Esophagus muscularis mucosa (tissue), 4 donors: ENCODE measurements around the gene CNOT8. TPM values are rescaled to one million over a fixed set of nuclear protein-coding genes. Genes with fewer than 3 reads are reported as not detected.

Experiments
- DNase-seq: peaks from one replicate; pipeline ENCODE4 v3.0.0-alpha.2; 2017; ENCODE audit errors: extremely low spot score
- H3K27ac ChIP-seq, 4 donors: fragments of 200-600 bp; sonication (generic); replicated peaks in 1 of 4; 1 replicate in 3 of 4; 2 replicates in 1 of 4; pipeline ENCODE4 v1.5.1; 2016 to 2019; ENCODE audit warnings: mild to moderate bottlenecking in 1 of 4
- H3K27me3 ChIP-seq, 4 donors: fragments of 200-600 bp; sonication (generic); one replicate each; pipeline versions ENCODE4 v1.5.1 to v1.6.0; 2016 to 2019
- H3K36me3 ChIP-seq, 4 donors: fragments of 200-600 bp; sonication (generic); one replicate each; pipeline ENCODE4 v1.5.1; 2016 to 2019
- H3K4me1 ChIP-seq, 4 donors: fragments of 200-600 bp; sonication (generic); one replicate each; pipeline ENCODE4 v1.5.1; 2016 to 2019
- H3K4me3 ChIP-seq, 4 donors: fragments of 200-600 bp; sonication (generic); 1 replicate in 2 of 4; 2 replicates in 2 of 4; pipeline ENCODE4 v1.5.1; 2016 to 2019; ENCODE audit warnings: mild to moderate bottlenecking in 4 of 4, moderate library complexity in 1 of 4
- H3K9me3 ChIP-seq, 4 donors: fragments of 200-600 bp; sonication (generic); 1 replicate in 3 of 4; 2 replicates in 1 of 4; pipeline ENCODE4 v1.5.1; 2016 to 2019
- EP300 ChIP-seq: sonication (generic); formaldehyde crosslinking; IDR thresholded peaks from one replicate; pipeline ENCODE4 v1.6.1; 2017; ENCODE audit warnings: antibody characterized with exemption
- POLR2A ChIP-seq: fragments of 450-650 bp; IDR thresholded peaks from one replicate; pipeline ENCODE4 v1.6.1; 2017; ENCODE audit warnings: antibody characterized with exemption, moderate library complexity, mild to moderate bottlenecking, low read depth
- POLR2AphosphoS5 ChIP-seq, 2 donors: sonication (generic); formaldehyde crosslinking; IDR thresholded peaks; one replicate each; pipeline ENCODE4 v1.6.1; 2017; ENCODE audit warnings: antibody characterized with exemption in 2 of 2
- WGBS: methylation state at CpG from one replicate; pipeline ENCODE4 v1.1.5; 2018; 5-methylcytosine and 5-hydroxymethylcytosine counted together
- intact Hi-C: fragments of 100-400 bp; cut with DNase I; formaldehyde crosslinking; loops from one replicate; pipeline ENCODE4 v1.15.1; 2023
- total RNA-seq, 4 donors: library from RNA; depleted of rRNA; stranded (reverse); fragments of >200 nt; gene quantifications; one replicate each; pipeline versions ENCODE4 v1.1.0 to v1.2.1, GENCODE V29; 2016
- TF ChIP-seq, protein P1 (sequence below), 3 experiments: fragments of 200-600 bp in 2 of 3; fragments of 450-650 bp in 1 of 3; sonication (generic) in 2 of 3; IDR thresholded peaks; one replicate each; pipeline ENCODE4 v1.5.1; 2017 to 2019; ENCODE audit warnings: antibody characterized with exemption in 3 of 3, mild to moderate bottlenecking in 2 of 3, moderate library complexity in 1 of 3

CNOT8 gene
- total RNA-seq, 4 donors from 2014 or later, result 41.1 to 72.6 (median 62.2) TPM

GRCh38 chr5:154823605-154824004 lies 34.8 kb upstream of the CNOT8 start:
- 91% methylated on average over 4 of the region's 4 CpGs for WGBS
- H3K4me1 ChIP-seq, result peaks cover 0 to 8% (median 3%) of the 10 kb centered on the region in 4 donors
- TF ChIP-seq, protein P1, sequence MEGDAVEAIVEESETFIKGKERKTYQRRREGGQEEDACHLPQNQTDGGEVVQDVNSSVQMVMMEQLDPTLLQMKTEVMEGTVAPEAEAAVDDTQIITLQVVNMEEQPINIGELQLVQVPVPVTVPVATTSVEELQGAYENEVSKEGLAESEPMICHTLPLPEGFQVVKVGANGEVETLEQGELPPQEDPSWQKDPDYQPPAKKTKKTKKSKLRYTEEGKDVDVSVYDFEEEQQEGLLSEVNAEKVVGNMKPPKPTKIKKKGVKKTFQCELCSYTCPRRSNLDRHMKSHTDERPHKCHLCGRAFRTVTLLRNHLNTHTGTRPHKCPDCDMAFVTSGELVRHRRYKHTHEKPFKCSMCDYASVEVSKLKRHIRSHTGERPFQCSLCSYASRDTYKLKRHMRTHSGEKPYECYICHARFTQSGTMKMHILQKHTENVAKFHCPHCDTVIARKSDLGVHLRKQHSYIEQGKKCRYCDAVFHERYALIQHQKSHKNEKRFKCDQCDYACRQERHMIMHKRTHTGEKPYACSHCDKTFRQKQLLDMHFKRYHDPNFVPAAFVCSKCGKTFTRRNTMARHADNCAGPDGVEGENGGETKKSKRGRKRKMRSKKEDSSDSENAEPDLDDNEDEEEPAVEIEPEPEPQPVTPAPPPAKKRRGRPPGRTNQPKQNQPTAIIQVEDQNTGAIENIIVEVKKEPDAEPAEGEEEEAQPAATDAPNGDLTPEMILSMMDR (IDR thresholded peaks at IDR 0.05), result no peak
- TF ChIP-seq POLR2AphosphoS5 (IDR thresholded peaks at IDR 0.05), result no peak
- no peak for TF ChIP-seq EP300
- H3K27me3 ChIP-seq, result no peaks in the 10 kb centered on the region
- no peak for DNase-seq
- no peaks in the 10 kb centered on the region for H3K9me3 ChIP-seq
- peaks cover 5 to 94% (median 73%) of the 10 kb centered on the region in 4 donors for H3K36me3 ChIP-seq
- no peak overlapping the region for H3K4me3 ChIP-seq
- intact Hi-C loops, result no loop called here
- H3K27ac ChIP-seq, result no peak overlapping the region

- Histone ChIP-seq H3K9me3 (no peaks in the 10 kb centered on the region), H3K4me3 (no peak overlapping the region), H3K4me1 (peaks cover 0 to 4% (median 0%) of the 10 kb centered on the region in 4 donors), H3K27me3 (no peaks in the 10 kb centered on the region), H3K36me3 (peaks cover 5 to 94% (median 73%) of the 10 kb centered on the region in 4 donors), H3K27ac (no peak overlapping the region)
- DNase-seq, result no peak
- intact Hi-C loops, result no loop called here
- TF ChIP-seq, protein P1 (IDR thresholded peaks at IDR 0.05), result no peak
- no peak for TF ChIP-seq EP300
- no peak for TF ChIP-seq POLR2A
- TF ChIP-seq POLR2AphosphoS5 (IDR thresholded peaks at IDR 0.05), result no peak
- no CpG with 5 or more reads among the region's 2 CpGs for WGBS
Measured at GRCh38 chr5:154824070-154824469, 34.4 kb upstream of the CNOT8 start.

- 92% methylated on average over 2 of the region's 2 CpGs for WGBS
- Histone ChIP-seq H3K27ac (no peak overlapping the region), H3K36me3 (peaks cover 8 to 83% (median 49%) of the 10 kb centered on the region in 4 donors), H3K9me3 (no peaks in the 10 kb centered on the region), H3K27me3 (no peaks in the 10 kb centered on the region), H3K4me1 (peaks cover 0 to 1% (median 0%) of the 10 kb centered on the region in 4 donors), H3K4me3 (no peak overlapping the region)
- intact Hi-C loops, result no loop called here
- DNase-seq, result no peak
- TF ChIP-seq POLR2A (no peak), EP300 (no peak), POLR2AphosphoS5 (IDR thresholded peaks at IDR 0.05) (no peak)
- TF ChIP-seq, protein P1 (IDR thresholded peaks at IDR 0.05), result no peak
Measured at GRCh38 chr5:154829181-154829588, 29.2 kb upstream of the CNOT8 start.

DNA sequence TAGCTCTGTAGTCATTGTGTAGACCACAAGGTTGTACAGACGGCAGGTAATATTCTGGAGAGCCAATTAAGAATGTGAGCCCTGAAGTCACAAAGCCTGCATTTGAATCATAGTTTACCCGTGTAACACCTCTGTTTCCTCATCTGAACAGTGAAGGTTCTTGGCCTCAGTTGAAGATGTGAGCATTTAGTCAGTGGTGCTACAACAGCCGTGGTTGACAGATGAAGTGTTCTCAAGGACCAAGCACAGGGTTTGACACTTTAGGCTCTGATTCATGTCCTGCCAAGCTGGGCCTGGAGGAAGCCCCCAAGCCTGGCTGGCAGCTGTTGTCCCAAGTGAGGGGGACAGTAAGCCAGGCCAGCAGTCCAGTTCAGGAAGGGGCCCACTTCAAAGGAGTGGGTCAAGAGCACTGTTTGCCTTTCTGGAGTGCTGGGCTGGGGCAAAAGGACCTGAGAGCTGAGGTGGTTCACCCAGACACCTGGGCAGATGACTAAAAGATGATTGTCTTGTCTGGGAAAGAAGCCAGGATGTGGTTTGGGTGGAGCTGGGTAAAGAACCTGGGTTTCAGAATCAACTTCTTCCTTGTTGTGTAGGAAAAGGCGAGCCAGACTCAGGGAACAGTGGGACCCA lies 28.7 kb upstream of the CNOT8 start:
- H3K27ac ChIP-seq, result no peak overlapping the region
- 81% methylated on average over 4 of the region's 4 CpGs for WGBS

More for the DNA sequence above, 28.7 kb upstream of the CNOT8 start:
- H3K27me3 ChIP-seq, result no peaks in the 10 kb centered on the region
- peaks cover 6 to 78% (median 45%) of the 10 kb centered on the region in 4 donors for H3K36me3 ChIP-seq
- TF ChIP-seq POLR2A (no peak), EP300 (no peak), POLR2AphosphoS5 (IDR thresholded peaks at IDR 0.05) (no peak)
- TF ChIP-seq, protein P1 (IDR thresholded peaks at IDR 0.05), result no peak
- H3K4me1 ChIP-seq, result peaks cover 2 to 6% (median 3%) of the 10 kb centered on the region in 4 donors
- DNase-seq, result no peak
- intact Hi-C loops, result no loop called here
- H3K4me3 ChIP-seq, result no peak overlapping the region
- H3K9me3 ChIP-seq, result no peaks in the 10 kb centered on the region
